GM18511 (cell line): ENCODE data around the gene RRP12.

Experiments
- ATAC-seq: cut with Tn5 transposase; IDR thresholded peaks from one replicate; pipeline ENCODE4 v1.9.1; 2021; ENCODE audit warnings: mild to moderate bottlenecking, moderate library complexity; ENCODE audit not compliant: unreplicated experiment

RRP12 gene

DNA sequence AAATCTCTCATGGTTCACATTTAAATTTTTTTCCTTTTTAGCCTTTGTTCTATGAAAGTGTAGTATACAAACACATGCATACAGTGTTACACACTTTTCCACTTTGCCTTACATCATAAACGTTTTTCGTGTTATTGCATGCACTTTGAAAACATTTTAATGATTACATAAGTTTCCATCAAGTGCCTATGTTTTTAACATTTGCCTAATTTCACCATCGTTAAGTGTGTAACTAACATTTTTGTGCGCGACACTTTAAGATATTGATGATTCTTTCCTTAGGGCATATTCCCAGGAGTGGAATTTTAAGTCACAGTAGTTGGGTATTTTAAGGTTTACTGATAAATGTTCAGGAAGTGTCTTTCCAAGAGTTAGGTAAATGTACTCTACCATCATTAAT lies 65.1 kb downstream of the RRP12 start:
- no peak for ATAC-seq

DNA sequence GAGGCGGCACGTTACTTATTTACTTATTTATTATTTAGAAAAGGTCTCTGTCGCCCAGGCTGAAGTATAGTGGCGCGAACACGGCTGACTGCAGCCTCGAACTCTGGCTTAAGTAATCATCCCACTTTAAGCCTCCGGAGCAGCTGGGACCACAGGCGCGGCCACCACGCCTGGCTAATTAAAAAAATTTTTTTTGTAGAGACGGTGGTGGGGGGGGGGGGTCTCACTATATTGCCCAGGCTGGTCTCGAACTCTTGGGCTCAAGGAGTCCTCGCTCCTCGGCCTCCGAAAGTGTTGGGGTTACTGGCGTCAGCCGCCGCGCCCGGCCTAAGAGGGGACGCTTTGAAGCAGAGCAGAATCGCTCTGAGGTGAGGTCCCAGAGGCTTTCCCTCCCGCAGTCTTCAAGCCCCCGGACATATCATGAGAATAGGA lies 65.9 kb downstream of the RRP12 start:
- ATAC-seq = no peak

DNA sequence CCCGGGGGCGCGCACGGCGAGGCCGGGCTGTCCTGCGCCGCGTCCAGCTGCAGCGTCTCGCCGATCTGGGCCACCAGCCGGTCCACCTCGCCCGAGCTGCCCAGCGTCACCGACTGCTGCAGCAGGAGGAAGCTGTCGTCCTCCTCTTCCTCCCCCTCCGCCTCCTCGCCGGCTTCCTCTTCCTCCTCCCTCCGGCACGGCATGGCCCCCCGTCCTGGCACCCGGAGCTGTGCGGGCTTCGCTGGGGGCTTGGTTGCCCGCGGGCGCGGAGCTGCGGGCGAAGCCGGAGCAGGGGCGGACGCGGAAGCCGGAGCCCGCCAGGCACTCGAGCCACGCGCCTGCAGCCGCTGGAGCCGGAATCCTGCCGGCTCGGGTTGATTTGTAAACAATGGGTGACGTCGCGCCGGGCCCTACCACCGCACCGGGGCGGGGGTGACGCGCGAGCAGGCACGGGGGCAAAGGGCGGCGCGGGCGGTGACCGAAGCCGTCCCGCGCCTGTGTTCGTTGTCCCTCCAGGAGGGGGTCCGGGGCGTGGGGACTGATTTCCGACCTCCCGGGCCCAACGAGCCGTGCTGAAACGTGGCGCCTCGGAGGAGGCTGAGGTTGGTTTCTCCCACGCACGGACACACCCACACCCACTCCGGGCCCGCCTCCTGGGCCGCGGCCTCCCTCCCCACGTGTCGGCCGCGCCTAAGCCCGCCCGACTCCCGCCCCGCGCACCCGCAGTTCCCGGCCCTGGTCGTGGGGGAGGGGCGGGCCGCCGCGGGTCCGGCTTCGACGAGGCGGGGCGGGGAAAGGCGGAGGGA lies 66.6 kb downstream of the RRP12 start, which contains the start of gene FRAT2:
TSS of gene FRAT2 (minus strand) at position 360 of the 806 bp plus-strand sequence. CDS start at position 203, 157 bp downstream.
- ATAC-seq = peak; percentile 88

DNA sequence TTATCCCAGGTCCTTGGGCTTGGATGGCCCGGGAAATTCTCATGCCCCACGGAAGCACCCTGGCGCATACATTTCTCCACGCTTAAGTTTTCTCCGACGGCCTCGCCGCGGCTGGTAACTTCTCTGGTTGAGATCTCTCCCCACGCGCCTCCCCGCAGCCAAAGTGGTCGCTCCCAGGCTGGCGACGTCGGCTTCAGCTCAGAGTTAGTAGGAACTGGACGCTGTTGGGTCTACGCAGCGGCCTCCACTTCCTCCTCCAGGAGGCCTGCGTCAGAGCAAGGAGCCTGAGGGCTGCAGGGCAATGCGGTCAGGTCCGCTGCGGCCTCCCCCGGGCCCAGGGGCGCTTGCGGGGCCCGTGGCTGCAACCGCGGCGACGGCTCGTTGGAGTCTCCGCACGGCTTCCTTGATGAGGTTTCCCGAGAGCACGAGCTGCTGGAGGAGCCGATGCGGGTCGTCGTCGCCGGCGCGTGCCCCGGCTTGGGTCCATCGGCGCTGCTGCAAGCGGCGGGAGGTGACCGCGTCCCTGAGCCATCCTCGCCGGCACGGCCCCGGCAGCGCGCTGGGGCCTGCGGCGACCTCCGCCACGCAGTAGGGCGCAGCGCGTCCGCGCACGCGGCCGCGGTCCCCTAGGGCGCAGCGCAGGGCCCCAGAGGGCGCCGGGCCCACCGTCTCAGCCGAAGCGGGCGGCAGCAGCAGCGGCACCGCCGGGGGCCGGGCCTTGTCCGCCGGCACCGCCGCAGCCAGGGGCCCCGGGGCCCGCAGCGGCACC lies 67.4 kb downstream of the RRP12 start:
- ATAC-seq = peak; percentile 34

DNA sequence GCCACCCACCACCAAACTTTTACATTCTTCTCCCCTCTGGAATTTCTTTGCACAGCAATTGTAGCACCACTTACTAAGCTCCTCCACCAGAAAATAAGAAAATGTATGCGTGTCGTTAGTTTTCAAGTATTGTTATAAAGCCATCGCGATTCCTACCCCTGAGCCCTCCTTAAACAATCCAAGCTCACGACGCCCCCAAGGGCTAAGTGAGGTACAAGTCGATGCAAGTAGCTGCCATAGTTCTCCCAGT lies 67.9 kb downstream of the RRP12 start:
- no peak for ATAC-seq

DNA sequence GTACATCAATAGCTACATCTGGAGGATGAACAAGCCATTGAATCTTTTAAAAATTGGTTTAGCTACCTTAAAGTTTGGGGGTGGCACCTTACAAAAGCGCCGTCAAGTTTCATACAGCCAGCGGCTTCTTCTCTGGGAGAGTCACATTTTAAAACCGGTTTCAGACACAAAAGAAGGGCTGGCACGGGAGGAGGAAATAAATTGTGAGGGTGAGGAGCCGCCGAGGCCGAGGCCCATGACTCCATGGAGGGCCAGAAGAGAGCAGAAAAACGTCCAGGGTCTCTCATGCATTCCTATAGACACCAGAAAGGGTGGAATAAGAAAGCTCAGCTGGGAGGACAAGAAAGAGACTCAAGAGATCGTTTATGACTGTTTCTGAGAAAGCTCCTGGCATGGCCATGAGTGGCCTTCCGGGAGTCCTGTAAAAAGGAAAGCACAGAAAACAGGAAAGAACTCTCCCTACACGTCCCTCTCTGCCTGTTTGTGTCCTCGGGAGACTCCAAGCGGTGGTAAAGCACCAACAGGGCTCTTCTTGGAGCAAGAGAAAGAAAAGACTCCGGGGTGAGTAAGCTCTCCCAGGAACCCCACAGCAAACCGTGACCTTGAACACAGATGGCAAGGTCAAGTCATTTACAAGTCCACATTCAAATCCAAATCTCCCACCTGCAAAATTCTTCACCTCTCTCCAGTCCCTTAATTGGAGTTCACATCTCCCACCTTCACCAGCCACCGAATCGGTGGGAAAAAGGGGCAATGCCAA lies 68.4 kb downstream of the RRP12 start:
- no peak for ATAC-seq

DNA sequence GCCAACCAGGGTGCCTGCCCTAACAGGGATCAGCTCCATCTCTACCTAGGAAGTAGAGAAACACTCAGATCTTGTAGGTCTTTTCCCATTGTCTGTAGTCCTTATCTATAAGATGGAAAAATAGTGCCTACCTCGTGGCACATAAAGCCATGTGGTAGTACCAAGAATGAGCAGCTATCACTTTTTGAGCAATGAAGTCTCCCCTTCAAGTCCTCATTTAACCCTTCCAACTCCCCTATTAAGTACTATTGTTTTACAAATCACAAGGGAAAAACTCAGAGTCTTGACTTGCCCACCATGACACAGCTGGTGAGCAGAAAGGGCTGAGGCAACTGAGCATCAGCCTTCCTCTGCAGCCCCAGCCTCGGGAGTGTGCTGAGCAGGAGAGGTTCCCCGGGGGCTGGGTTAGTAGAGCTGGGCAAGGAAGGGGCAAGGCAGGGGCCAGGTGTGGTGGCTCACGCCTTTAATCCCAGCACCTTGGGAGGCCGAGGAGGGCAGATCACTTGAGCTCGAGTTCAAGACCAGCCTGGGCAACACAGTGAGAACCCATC lies 69.9 kb downstream of the RRP12 start:
- no peak for ATAC-seq

DNA sequence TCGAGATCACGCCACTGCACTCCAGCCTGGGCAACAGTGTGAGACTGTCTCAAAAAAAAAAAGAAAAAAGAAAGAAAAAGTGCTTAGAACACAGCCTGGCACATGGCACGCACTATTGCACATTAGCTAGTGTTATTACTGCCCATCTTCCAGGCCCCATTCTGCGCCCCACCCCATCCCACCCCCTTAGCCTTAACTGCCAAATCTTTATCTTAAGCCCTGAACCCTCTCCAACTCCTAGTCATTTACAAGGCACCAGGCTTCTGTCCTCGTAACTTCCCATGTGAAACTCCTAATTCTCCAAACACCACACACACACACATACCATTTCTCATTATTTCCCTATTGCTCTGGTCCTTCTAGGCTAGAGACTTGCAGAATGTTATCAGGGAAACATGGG lies 71.4 kb downstream of the RRP12 start:
- ATAC-seq = no peak

DNA sequence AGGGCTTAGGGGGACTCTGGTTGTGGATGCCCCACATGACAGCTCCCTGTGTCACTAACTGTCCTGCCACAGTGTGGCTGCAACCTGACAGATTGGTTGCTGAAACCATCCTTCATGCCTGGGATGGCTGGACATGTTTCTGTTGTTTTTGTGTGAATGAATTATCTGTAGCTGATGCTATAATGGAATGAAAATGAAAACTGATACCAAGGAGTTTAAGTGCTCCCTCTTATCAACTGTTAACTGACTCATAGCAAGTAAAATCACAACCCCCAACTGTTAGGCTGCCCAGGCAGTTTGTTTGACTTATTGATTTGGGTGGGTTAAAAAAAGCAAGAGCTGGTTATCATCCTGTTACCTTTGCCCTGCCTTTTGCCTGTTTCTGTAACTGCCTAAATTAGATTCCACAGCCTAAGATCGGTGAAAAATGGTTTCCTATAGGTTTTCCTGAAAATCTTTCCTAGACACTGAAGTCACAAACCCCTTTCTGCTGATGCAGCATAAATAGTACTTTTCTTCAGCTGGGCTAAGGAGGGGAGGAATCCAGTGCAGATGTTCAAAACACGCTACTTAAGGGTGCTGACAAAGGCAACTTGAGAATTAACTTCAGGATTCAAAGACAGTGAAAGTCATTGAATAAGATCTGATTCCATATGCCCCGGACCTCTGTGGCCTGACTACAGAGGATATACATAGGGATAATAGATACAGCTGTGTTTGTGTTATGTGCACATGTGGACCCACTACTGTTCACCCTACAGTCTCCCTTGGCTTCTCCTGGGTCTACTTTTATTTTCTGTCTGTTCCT lies 72.3 kb downstream of the RRP12 start:
- no peak for ATAC-seq

DNA sequence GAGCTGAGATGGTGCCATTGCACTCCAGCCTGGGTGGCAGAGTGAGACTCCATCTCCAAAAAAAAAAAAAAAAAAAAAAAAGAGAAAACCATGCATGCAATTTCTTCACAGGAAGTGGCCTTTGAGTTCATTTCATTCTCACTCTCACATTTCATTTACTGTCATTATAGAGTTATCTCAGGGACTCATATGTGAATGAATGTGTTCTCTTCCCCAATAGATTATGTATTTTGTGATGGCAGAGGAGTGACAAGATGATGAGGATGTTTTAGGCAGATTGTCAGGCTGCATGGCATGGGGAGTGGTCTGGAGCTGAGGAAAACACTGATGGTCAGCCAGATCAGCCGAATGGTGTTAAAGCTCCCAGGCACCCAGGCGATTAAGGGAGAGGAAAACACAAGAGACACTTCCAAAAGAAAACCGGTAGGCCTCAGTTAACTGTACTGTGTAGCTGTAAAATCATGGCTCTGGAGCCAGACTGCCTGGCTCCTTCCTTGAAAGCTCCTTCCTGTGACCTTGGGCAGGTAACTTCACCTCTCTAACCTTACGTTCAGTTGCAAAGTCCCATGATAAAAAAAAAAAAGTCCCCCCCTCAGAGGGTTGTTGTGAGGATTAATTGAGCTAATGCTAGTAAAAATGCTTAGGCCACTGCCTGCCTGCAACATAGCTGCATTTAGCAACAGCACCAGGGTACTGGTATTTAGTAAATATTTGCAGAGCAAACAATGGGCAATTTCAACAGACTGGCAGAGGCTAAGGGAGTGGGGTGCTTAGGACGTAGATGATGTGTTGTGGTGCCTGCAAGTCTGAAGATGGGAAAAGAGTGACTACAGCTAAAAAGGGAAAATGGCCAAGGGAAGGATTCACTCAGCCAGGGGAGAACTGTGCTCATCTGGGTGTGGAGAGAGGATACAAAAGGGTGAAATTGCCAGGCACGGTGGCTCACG lies 73.5 kb downstream of the RRP12 start:
- no peak for ATAC-seq

DNA sequence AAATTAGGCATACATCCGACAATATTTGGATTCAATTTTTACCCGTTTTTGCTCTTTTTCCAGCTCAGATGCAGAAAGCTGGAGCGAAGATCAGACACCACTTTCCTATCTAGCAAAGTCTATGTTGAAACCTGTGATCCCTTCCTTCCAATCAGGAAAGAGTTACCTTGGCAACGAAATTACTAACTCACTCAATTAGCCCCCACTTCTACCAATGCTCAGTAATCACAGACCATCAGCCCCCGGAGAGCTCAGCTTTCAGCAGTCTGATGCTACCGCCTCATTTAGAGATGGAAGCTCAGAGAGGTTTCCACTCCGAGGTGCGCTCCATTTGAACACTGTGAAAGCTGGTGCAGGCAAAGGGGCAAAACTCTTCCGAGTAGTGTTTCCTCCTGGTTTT lies 75.4 kb downstream of the RRP12 start:
- no peak for ATAC-seq

DNA sequence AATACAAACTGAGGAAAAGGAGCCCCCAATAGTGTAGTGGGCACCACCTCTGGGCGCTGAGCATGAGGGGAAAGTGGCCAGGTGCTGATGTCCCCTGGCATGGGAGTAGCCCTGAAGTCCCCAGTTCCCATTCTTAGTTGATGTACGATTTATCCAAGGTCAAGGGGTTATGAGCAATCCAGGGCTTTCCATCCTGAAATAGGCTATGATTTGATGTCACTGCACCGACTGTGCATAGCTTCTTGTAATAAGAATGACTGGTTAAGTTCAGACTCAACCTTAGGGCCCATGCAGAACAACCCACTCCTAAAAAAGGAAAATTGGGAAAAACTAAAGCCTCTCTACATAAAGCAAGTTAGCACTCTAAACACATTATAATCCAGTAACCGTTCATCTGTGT lies 77.6 kb downstream of the RRP12 start:
- ATAC-seq = no peak

DNA sequence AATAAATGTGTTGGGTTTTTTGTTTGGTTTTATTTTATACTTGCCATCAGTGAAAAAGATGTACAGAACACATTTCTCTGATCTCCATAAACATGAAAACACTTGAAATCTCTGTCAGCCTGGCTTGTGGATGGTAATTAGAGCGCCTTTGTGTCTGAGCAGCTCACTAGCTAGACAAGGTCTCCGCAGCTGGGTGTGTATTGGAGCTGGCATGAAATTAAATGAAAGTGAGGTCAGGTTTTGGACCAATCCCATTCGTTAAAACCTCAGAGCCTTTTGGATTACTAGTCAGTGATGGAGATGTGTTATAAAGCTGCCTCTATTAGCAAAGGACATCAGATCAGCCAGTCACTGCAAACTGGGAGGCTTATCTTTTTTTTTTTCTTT lies 79.3 kb downstream of the RRP12 start:
- no peak for ATAC-seq

DNA sequence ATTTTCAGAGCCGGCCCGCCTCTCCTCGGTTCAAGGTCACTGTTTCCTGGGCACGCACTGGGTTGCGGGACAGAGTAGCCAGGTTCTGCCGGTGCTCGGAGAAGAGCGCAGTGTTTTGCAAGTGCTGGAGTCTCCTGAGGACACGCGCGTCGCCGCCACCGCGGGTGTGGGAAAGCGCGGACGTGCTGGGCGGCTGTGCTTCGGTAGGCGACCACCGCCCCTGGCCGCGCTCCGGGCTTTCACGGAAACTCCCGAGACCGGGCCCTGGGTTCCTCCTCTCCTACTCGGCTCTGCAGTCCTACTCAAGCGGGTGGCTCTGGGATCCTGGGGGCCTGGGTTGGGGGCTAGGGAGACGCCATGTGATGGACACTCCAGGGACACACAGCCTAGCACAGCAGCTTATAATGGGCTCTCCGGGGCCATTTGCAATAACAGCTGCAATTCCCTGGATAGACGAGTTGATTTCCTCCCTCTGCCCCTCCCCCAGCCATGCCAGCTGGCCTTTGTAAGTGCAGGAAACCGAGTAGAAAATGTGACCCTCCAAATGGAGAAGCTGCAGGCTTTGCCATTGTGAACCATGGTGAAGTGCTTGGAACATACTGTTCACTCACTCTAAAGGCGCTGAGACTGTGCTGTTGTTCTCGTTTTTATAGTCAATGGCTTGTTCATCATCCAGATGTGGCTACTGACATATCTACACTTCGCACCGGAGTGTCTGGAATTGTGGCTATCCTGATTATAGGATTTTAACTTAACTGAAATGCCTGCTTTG lies 79.9 kb downstream of the RRP12 start:
- ATAC-seq = no peak

DNA sequence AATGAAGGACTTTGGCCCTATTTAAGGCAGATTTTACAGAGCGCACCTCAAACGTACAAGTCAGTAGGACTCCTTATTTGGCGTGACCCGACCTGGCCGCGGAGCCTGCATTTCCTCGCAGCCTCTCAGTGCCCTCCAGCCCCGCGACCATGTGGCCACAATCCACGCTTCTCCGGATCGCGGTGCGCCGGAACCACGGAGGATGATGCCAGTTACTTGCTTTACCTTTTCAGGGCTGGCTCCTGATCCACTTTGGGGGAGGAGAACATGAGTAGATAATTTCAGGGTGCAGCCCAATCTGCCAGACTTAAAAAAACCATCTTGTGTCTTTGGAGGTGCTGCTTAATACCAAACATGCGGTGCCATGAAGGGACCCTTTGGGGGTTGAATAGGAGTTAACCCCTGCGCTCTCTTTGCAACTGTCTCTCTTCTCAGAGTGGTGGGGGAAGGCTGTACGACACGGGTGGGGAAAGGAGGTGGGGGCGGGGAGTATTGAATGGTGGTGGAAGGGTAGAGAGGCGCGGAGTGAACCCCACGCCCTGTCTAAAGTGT lies 80.6 kb downstream of the RRP12 start:
- ATAC-seq = peak; percentile 5

DNA sequence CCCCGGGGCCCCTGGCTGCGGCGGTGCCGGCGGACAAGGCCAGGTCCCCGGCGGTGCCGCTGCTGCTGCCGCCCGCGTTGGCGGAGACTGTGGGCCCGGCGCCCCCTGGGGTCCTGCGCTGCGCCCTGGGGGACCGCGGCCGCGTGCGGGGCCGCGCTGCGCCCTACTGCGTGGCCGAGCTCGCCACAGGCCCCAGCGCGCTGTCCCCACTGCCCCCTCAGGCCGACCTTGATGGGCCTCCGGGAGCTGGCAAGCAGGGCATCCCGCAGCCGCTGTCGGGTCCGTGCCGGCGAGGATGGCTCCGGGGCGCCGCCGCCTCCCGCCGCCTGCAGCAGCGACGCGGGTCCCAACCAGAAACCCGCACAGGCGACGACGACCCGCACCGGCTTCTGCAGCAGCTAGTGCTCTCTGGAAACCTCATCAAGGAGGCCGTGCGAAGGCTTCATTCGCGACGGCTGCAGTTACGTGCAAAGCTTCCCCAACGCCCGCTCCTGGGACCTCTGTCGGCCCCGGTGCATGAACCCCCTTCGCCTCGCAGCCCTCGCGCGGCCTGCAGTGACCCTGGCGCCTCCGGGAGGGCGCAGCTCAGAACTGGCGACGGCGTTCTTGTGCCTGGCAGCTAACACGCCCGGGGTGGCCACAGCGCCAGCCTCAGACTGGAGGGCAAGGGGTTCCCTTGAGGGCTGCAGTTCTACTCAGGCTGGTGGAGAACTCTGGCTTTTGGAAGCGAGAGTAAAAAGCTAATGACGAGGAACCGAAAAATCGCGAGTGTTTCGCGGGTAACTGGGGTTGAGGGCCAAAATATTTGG lies 81.3 kb downstream of the RRP12 start:
- ATAC-seq = peak; percentile 43

DNA sequence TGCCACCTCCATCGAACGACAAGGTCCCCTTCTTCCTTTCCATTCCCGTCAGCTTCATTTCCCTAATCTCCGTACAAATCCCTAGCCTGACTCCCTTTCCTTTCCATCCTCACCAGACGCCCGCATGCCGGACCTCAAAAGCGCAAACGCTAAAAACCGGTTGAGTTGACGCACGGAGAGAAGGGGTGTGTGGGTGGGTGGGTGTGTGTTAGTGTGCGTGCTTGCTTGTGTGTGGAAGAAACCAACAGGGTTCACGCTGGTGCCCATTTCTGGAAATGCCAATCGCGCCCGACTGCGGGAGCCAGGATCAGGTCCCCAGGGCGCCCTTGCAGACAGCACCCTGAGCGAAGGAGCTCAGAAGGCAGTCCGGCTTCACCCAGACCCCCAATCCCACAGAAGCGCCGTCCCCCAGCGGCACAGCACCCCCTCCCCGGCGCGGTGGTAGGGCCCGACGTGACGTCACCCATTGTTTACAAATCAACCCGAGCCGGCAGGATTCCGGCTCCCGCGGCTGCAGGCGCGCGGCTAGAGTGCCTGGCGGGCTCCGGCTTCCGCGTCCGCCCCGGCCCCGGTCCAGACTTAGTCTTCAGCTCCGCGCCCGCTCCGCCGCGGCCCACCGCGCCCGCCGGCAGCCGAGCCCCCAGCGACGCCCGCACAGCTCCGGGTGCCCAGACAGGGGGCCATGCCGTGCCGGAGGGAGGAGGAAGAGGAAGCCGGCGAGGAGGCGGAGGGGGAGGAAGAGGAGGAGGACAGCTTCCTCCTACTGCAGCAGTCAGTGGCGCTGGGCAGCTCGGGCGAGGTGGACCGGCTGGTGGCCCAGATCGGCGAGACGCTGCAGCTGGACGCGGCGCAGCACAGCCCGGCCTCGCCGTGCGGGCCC lies 82.1 kb downstream of the RRP12 start, which contains the start of gene FRAT1:
TSS of gene FRAT1 (plus strand) at position 500 of the 880 bp plus-strand sequence. CDS start at position 683, 183 bp downstream.
- peak; percentile 81 for ATAC-seq
